GM12878 (cell line): ENCODE measurements around the gene SORCS2.

Experiments used
- BHLHE40 ChIP-seq, 2 experiments: fragments of 450-650 bp in 1 of 2; IDR thresholded peaks; 2 replicates each; pipeline ENCODE4 v1.6.1; 2011 to 2017; ENCODE audit warnings: low read depth in 2 of 2, borderline replicate concordance in 1 of 2, improper control_type of control experiment in 1 of 2, low read length in 1 of 2, mild to moderate bottlenecking in 1 of 2
- CTCF ChIP-seq, 3 experiments: IDR thresholded peaks in 2 of 3; conservative IDR thresholded peaks in 1 of 3; 2 replicates each; pipeline ENCODE4 v1.5.1; 2011; ENCODE audit warnings: low read depth in 3 of 3, low read length in 3 of 3, mild to moderate bottlenecking in 3 of 3, control low read depth in 2 of 3, moderate library complexity in 2 of 3, inconsistent platforms in 1 of 3, mixed read lengths in 1 of 3; ENCODE audit not compliant: control insufficient read depth in 2 of 3, insufficient read depth in 1 of 3; ENCODE audit errors: extremely low read depth in 1 of 3
- EZH2 ChIP-seq: IDR thresholded peaks from 2 replicates; pipeline ENCODE4 v1.6.1; 2012; ENCODE audit warnings: low read depth, mild to moderate bottlenecking, control low read depth, inconsistent platforms, low read length, borderline replicate concordance; ENCODE audit not compliant: control insufficient read depth
- NFXL1 ChIP-seq: fragments of 450-650 bp; IDR thresholded peaks from 2 replicates; pipeline ENCODE4 v1.6.1; 2017; ENCODE audit warnings: antibody characterized with exemption, mild to moderate bottlenecking, borderline replicate concordance
- RAD21 ChIP-seq: IDR thresholded peaks from 2 replicates; pipeline ENCODE4 v1.6.1; 2011; ENCODE audit warnings: mild to moderate bottlenecking, low read depth, low read length, moderate library complexity; ENCODE audit not compliant: insufficient read depth
- RAD51 ChIP-seq: fragments of 450-650 bp; IDR thresholded peaks from 2 replicates; pipeline ENCODE4 v1.6.1; 2016; ENCODE audit warnings: moderate library complexity, mild to moderate bottlenecking, inconsistent platforms
- RFX5 ChIP-seq: IDR thresholded peaks from 2 replicates; pipeline ENCODE4 v1.6.1; 2011; ENCODE audit warnings: low read depth, low read length, improper control_type of control experiment
- SP1 ChIP-seq: IDR thresholded peaks from one replicate; pipeline ENCODE4 v1.6.1; 2011; ENCODE audit warnings: low read depth, low read length
- YY1 ChIP-seq: IDR thresholded peaks from 2 replicates; pipeline ENCODE4 v1.6.1; 2011; ENCODE audit warnings: low read depth, mild to moderate bottlenecking, low read length
- ZNF592 ChIP-seq: fragments of 450-650 bp; IDR thresholded peaks from 2 replicates; pipeline ENCODE4 v1.6.1; 2017; ENCODE audit warnings: mild to moderate bottlenecking, moderate library complexity

- TF ChIP-seq RFX5: no peak
- TF ChIP-seq CTCF (IDR thresholded peaks at IDR 0.05 in 2 of 3, conservative IDR thresholded peaks at IDR 0.05 in 1 of 3; ENCODE audit: control insufficient read depth in 2 of 3, extremely low read depth in 1 of 3, insufficient read depth in 1 of 3, low read depth in 3 of 3, low read length in 3 of 3): no peak
- no peak for TF ChIP-seq ZNF592
- TF ChIP-seq RAD21: no peak
- no peak for TF ChIP-seq RAD51
- TF ChIP-seq EZH2: no peak
- TF ChIP-seq BHLHE40 (IDR thresholded peaks at IDR 0.05; ENCODE audit: borderline replicate concordance in 1 of 2, low read depth in 2 of 2, low read length in 1 of 2): no peak
- TF ChIP-seq SP1: no peak
- TF ChIP-seq NFXL1: no peak
- no peak for TF ChIP-seq YY1
These were observed 255.7 kb downstream of the SORCS2 start for GRCh38 chr4:7448036-7448435.
